Urinary bladder (tissue), 4 donors: ENCODE results near the gene KLHL1. TPM values are rescaled to one million over a fixed set of nuclear protein-coding genes. Genes with fewer than 3 reads are reported as not detected.
"Not testable (repeated sequence)": the region's sequence is repeated elsewhere in the genome, so short reads cannot be mapped to it uniquely, and the experiment has no call there.

Experiments used
- DNase-seq: peaks from one replicate; pipeline ENCODE4 v3.0.0-alpha.2; 2015; ENCODE audit errors: extremely low spot score
- H3K27ac ChIP-seq: one replicate; pipeline ENCODE4 v1.5.1; 2013; ENCODE audit warnings: low read depth, mild to moderate bottlenecking, moderate library complexity
- H3K36me3 ChIP-seq: one replicate; pipeline ENCODE4 v1.6.1; 2013; ENCODE audit warnings: mild to moderate bottlenecking, moderate library complexity; ENCODE audit not compliant: insufficient read depth
- H3K4me1 ChIP-seq: one replicate; pipeline ENCODE4 v1.6.1; 2013; ENCODE audit warnings: mild to moderate bottlenecking, moderate library complexity; ENCODE audit not compliant: insufficient read depth
- H3K4me3 ChIP-seq: one replicate; pipeline ENCODE4 v1.5.1; 2013; ENCODE audit warnings: low read depth, low read length
- WGBS: extraction: QIAGEN DNeasy Blood & Tissue Kit; methylation state at CpG from one replicate; pipeline ENCODE4 v1.1.7; 2013; 5-methylcytosine and 5-hydroxymethylcytosine counted together
- polyA plus RNA-seq: library from polyadenylated mRNA; stranded (reverse); fragments of 200-250 nt; gene quantifications from one replicate; pipeline ENCODE4 v1.2.3, GENCODE V29; 2013
- total RNA-seq: library from RNA; depleted of rRNA; stranded (reverse); fragments of >200 nt; gene quantifications from one replicate; pipeline ENCODE4 v1.2.3, GENCODE V29; 2014
- donor health status: healthy with polysubstance abuse.
- donor health status: healthy.

The KLHL1 gene, protein sequence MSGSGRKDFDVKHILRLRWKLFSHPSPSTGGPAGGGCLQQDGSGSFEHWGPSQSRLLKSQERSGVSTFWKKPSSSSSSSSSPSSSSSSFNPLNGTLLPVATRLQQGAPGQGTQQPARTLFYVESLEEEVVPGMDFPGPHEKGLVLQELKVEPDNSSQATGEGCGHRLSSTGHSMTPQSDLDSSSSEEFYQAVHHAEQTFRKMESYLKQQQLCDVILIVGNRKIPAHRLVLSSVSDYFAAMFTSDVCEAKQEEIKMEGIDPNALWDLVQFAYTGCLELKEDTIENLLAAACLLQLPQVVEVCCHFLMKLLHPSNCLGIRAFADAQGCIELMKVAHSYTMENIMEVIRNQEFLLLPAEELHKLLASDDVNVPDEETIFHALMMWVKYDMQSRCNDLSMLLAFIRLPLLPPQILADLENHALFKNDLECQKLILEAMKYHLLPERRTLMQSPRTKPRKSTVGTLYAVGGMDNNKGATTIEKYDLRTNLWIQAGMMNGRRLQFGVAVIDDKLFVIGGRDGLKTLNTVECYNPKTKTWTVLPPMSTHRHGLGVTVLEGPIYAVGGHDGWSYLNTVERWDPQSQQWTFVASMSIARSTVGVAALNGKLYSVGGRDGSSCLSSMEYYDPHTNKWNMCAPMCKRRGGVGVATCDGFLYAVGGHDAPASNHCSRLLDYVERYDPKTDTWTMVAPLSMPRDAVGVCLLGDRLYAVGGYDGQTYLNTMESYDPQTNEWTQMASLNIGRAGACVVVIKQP
- total RNA-seq: 0.26 TPM
- not detected for polyA plus RNA-seq

DNA sequence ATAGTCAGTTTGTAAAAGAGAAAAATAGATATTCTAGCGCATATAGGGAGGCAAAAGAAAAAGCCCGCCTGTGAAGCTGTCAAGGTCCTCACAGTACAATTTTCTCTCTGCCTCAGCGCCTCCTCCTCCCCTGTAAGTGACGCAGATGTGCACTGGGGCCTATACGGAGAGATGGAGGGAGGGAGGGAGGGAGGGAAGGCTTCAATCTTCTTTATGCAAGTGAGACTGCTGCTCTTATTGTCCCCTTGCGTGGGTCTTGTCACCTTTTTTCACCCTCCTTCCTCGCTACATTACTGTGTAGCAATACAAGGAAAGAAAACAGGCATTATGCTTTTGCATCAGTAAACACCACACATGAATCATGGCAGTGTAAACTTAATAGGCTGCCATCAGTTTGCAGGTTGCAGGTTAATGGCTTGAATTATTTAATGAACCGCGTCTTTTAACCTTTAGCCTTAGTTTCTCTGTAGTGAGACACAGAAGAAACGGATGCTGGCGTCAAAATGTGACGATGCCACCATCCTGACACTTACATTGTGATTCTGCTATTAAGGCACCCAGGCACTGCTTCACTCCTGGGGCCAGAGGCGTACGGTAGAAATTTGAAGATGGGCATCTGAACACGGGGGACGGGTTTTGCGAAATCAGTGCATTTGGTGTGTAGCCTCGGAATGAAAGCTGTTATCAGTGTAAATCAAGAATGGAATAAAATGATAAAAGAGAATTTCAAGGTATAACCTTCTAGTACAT lies at the start of gene KLHL1:
Gene KLHL1, minus strand, starts transcription at position 97 of the 750 bp plus-strand sequence. CDS start 753 bp downstream, outside the sequence.
- Histone ChIP-seq H3K27ac (no peak within 1 kb of the TSS), H3K4me1 (no peaks in the 10 kb centered on the region), H3K36me3 (no peaks in the 10 kb centered on the region), H3K4me3 (no peak within 1 kb of the TSS)
- no peak for DNase-seq
- 64% methylated on average over 18 of the region's 18 CpGs for WGBS

GRCh38 chr13:70142658-70143057 lies 34.4 kb upstream of the KLHL1 start:
- not testable (repeated sequence) for H3K27ac ChIP-seq, H3K4me3 ChIP-seq, H3K4me1 ChIP-seq, H3K36me3 ChIP-seq, DNase-seq
- 96% methylated on average over 12 of the region's 12 CpGs for WGBS

GRCh38 chr13:70128098-70128497 lies 19.8 kb upstream of the KLHL1 start:
- Histone ChIP-seq H3K27ac (no peak overlapping the region), H3K36me3 (no peaks in the 10 kb centered on the region), H3K4me1 (no peaks in the 10 kb centered on the region), H3K4me3 (no peak overlapping the region)
- WGBS: 76% methylated on average over 2 of the region's 2 CpGs
- no peak for DNase-seq

DNA sequence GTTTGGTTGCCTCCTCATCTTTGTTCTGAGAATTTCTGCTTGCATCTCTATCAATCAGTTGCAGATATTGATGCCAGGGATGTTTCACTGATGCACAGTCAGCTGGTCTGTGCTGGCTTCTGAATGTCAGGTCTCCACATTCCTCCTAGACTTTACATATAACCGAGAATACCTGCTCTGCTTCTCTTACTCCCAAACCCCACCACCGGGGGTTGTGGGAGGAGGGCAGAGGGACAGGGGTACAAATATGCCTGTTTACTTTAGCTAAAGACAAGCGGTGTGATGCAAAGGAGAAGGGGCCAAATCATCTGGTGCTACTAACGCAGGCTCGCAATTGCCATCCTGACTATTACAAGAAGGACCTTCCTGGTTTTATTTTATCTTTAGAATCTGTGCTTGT lies 17.4 kb upstream of the KLHL1 start:
- H3K27ac ChIP-seq: no peak overlapping the region
- no peaks in the 10 kb centered on the region for H3K4me1 ChIP-seq
- H3K36me3 ChIP-seq: no peaks in the 10 kb centered on the region
- no peak overlapping the region for H3K4me3 ChIP-seq
- WGBS: 72% methylated on average over 5 of the region's 5 CpGs
- DNase-seq: no peak

DNA sequence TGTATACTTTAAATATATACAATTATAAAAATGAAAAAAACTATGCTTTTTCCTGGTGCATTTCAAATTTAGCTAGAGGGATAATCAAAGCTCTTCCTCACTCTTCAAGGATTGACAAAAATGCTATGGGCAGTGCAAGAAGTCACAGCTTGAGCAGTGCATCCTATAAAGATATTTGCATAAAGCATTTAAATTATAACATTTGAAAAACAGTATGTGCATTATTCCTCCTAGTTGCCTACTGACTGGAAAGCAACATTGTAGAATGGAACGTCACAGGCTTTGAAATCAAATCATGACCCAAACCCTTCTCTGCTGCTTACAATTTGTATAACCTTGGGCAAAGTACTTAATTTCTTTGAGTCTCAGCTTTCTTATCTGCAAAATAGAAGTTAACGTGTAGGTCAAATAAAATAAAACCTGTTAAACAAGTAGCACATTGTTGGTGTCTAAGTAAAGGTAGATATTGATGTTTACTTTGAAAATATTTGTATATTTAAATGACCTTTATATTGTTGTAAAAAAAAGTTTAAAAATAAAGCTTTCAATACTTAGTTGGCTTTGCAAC lies 9.2 kb upstream of the KLHL1 start:
- Histone ChIP-seq H3K27ac (no peak overlapping the region), H3K4me1 (no peaks in the 10 kb centered on the region), H3K36me3 (no peaks in the 10 kb centered on the region), H3K4me3 (no peak overlapping the region)
- DNase-seq: no peak
- WGBS: 63% methylated on average over 2 of the region's 2 CpGs

GRCh38 chr13:70107498-70108281 lies 562 bp downstream of the KLHL1 start, which contains the start of gene ATXN8OS:
TSS of gene ATXN8OS (plus strand) at chr13:70107826.
- no peak within 1 kb of the TSS for H3K27ac ChIP-seq
- WGBS: 3% methylated on average over 53 of the region's 53 CpGs
- H3K36me3 ChIP-seq: no peaks in the 10 kb centered on the region
- H3K4me3 ChIP-seq: no peak within 1 kb of the TSS
- H3K4me1 ChIP-seq: no peaks in the 10 kb centered on the region
- no peak for DNase-seq

DNA sequence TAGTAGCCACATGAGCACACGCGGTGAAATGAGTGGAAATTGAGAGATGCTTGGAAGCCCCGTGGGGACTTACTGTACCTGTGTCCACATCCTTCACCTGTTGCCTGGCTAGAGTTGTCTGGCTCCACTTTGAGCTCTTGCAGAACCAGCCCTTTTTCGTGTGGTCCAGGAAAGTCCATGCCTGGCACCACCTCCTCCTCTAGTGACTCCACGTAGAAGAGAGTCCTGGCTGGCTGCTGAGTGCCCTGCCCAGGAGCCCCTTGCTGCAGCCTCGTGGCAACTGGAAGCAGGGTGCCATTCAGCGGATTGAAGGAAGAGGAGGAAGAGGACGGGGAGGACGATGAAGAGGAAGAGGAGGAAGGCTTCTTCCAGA lies 1.1 kb downstream of the KLHL1 start:
- no peak for DNase-seq
- H3K27ac ChIP-seq: no peak overlapping the region
- WGBS: 29% methylated on average over 9 of the region's 9 CpGs
- H3K4me1 ChIP-seq: no peaks in the 10 kb centered on the region
- no peaks in the 10 kb centered on the region for H3K36me3 ChIP-seq
- H3K4me3 ChIP-seq: no peak overlapping the region

GRCh38 chr13:70104481-70104880 lies 3.8 kb downstream of the KLHL1 start:
- no peaks in the 10 kb centered on the region for H3K36me3 ChIP-seq
- H3K4me1 ChIP-seq: no peaks in the 10 kb centered on the region
- DNase-seq: no peak
- H3K27ac ChIP-seq: no peak overlapping the region
- no peak overlapping the region for H3K4me3 ChIP-seq

- Histone ChIP-seq H3K27ac (no peak overlapping the region), H3K4me3 (no peak overlapping the region), H3K4me1 (no peaks in the 10 kb centered on the region), H3K36me3 (no peaks in the 10 kb centered on the region)
- 54% methylated on average over 1 of the region's 1 CpG for WGBS
- DNase-seq: no peak
Observed at GRCh38 chr13:70098669-70099068, 9.6 kb downstream of the KLHL1 start.

DNA sequence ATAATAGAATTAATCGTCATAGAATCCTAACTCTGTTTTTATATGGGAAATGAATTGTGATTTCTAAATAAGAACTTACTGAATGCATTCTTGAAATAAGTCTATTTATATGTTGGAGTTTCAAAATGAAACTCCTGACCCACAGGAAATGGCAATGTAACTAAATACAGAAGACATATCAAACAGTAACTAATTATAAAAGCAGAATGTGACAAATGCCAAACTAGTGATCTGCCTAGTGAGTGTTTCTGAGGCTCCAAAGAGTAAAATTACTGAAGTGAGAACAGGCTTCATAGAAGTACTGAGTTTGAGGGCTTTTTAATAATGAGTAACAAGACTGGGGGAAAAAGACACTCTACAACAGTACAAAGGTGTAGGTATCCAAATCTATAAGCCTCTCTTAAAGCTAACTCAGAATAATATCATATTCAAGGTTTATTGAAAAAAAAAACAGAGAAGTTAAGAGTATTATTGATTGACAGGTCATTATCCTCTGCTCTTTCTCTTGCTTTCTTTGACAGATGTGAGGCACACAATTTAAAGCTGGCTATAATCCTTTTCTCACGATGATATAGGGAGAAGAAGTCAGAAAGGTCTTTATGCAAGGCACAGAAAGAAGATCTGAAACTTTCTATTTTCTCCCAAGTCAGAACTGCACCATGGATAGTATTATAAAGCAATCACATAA lies 18.1 kb downstream of the KLHL1 start:
- Histone ChIP-seq H3K4me3 (no peak overlapping the region), H3K4me1 (no peaks in the 10 kb centered on the region), H3K36me3 (no peaks in the 10 kb centered on the region), H3K27ac (no peak overlapping the region)
- WGBS: 79% methylated on average over 2 of the region's 2 CpGs
- DNase-seq: no peak

DNA sequence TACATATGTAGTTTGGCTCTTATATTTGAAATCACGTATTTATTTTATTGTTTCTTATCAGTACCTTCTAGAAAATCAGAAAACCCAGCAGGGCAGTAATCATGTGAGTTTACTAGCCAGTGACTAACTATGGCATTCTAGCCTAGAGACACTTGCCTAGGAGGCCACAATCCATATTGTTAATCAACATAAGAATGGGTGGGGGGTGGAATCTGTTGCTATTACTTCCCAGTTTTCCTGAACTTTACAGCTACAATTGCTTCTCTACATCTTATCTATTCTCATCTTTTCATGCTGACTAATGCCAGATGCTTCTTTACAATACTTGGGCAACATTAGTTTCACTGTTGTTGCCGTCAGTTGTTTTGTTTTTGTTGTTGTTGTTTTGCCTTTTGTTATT lies 19.3 kb downstream of the KLHL1 start:
- H3K36me3 ChIP-seq: no peaks in the 10 kb centered on the region
- H3K27ac ChIP-seq: no peak overlapping the region
- WGBS: 62% methylated on average over 2 of the region's 2 CpGs
- H3K4me1 ChIP-seq: no peaks in the 10 kb centered on the region
- H3K4me3 ChIP-seq: no peak overlapping the region
- DNase-seq: no peak

DNA sequence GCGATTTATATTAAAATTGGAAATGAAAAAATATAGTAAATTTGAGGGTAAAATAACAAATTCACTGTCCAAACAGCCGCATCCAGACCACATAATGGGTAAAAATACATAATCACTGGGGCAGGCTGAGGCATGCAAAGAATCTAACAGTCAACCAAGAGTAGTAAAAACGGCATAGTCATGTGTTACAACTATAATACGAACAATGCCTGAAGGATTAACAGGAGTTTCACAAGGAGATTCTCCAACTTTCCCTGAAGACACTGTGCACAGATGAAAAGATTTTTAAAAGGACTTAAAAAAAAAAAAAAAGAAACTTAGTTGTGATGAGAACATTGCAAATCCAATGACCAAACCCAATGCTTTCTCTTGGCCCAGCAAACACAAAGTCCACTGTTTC lies 21.0 kb downstream of the KLHL1 start:
- Histone ChIP-seq H3K36me3 (no peaks in the 10 kb centered on the region), H3K4me3 (no peak overlapping the region), H3K4me1 (no peaks in the 10 kb centered on the region), H3K27ac (no peak overlapping the region)
- no peak for DNase-seq
- WGBS: 64% methylated on average over 4 of the region's 4 CpGs
